Mammary epithelial cell (primary cell): Measurements from ENCODE around the gene CNEP1R1.

Source experiments
- CTCF ChIP-seq, 2 donors: IDR thresholded peaks in 1 of 2; conservative IDR thresholded peaks in 1 of 2; 2 replicates each; pipeline ENCODE4 v1.5.1; 2011 to 2012; ENCODE audit warnings: inconsistent platforms in 2 of 2, low read length in 2 of 2, mild to moderate bottlenecking in 2 of 2, control low read depth in 1 of 2, low read depth in 1 of 2; ENCODE audit not compliant: insufficient read depth in 1 of 2; ENCODE audit errors: extremely low read depth in 1 of 2
- EZH2 ChIP-seq: IDR thresholded peaks from 2 replicates; pipeline ENCODE4 v1.6.1; 2012; ENCODE audit warnings: low read length, inconsistent platforms, borderline replicate concordance

GRCh38 chr16:50038286-50038685, 13.3 kb downstream of the CNEP1R1 start:
- TF ChIP-seq CTCF (conservative IDR thresholded peaks at IDR 0.05 in 1 of 2, IDR thresholded peaks at IDR 0.05 in 1 of 2; ENCODE audit: extremely low read depth in 1 of 2, insufficient read depth in 1 of 2, low read depth in 1 of 2, low read length in 2 of 2): no peak
- TF ChIP-seq EZH2: no peak
